Measurements from ENCODE around the gene YY1.
"Not testable (repeated sequence)": the region's sequence is repeated elsewhere in the genome, so short reads cannot be mapped to it uniquely, and the experiment has no call there.

Gene YY1

GRCh38 chr14:100285021-100285912 lies 46.3 kb downstream of the YY1 start:
- DNase-seq, result peak; percentile 64 to 67

- DNase-seq, result no peak
These were observed 47.0 kb downstream of the YY1 start for GRCh38 chr14:100285913-100286400.

DNA sequence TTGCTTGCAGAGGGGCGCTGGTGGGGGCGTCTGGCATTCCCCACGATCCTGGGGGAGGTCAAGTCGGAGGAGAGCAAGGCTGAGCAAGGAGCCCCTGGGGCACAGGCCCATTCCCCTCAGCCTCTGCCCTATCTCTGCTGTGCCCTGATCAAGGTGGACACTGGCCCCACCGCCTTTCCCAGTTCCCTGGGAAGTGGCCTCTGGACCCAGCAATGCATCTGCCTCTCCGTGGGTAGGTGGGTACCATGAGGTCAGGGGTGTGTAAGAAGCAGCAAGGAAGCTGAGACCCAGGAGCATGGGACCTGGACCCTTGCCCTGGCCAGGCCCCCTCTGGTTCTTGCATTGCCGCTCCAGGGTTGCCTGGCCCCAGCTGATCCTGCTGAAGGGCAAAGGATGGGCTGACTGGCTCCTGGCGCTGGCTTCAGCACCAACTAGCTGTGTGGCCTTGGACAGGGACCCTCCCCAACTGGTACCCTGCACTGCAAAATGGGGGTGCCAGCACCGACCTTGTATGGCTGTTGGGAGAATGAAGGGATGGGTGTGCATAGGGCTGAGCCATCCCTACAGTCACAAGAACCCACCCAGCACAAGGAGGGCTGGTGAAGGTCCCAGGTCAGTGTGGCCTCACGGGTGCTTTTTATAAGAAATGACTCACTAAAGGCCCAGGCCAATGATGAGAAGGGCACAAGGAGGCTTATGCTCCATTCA lies 47.7 kb downstream of the YY1 start:
- no peak for DNase-seq

DNA sequence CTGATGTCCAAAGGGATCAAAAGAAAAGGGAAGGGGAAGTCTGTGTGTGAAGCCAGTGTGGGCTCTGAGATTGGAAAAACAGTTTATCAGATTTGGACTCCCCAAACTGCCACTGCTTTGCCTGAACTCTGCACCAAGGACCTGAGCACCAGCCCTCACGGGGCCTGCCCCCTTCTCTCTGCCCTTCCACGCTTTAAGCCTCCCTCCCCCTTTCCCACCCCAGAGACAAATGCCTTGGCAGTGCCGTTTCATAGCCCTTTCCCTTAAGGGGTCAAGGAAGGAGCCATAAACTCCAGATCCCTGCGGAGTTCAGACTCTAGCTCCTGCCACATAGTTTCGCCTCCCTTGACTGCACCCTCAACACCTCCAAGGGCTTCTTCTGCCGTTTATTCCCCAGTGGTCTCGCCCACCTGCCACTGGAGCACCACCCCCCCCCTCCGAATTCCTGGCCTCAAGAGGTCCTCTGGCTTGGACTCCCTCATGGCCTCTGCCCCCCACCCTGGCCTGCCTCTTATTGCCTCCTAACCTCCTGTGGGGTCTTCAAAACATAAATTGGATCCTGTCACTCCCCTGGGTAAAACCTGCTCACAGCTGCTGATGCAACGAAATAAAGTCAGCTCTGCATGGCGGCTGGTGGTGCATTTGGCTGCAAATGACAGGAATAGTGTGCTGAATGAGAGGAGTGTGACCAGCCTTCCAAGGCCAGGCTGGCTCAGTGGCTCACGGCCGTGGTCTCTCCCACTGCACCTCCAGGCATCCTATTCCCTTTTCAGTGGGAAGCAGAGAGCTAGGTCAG lies 48.5 kb downstream of the YY1 start:
- DNase-seq, result no peak

- not testable (repeated sequence) for DNase-seq
These were observed 49.0 kb downstream of the YY1 start for GRCh38 chr14:100287998-100288295.

- no peak for DNase-seq
These were observed 49.6 kb downstream of the YY1 start for GRCh38 chr14:100288382-100289185.

GRCh38 chr14:100289916-100290606 lies 51.1 kb downstream of the YY1 start:
- no peak for DNase-seq

DNA sequence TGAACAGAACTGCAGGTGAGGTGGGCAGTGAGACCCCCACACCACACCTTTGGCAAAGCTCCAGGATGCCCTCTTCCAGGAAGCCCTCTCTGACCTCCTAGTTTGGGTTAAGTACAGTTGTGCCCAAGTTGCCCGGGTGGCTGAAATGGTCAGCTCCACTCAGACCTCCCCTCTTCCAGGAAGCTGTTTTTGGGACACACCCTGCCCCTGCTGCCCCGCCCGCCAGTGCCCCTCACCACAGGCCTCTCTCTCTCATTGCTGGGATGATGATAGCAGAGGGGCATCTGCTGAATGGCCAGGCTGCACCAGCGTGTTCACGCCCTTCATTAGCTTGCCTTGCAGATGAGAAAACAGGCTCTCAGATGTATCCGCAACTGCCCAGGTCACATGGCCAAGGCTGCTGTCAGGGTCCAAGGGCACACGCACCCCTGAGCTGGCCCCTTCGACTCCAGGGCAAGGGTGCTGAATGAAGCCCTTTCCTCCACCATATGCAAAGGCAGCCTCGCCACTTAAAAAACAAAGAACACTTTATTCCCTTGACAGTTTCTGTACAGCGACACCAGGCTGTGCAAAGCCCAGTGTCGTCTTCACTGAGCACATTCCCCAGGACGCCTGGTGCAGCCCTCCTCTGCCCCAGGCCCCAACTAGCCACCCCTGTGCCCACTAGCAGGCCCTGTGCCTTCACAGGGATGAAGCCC lies 51.8 kb downstream of the YY1 start:
- no peak for DNase-seq

DNA sequence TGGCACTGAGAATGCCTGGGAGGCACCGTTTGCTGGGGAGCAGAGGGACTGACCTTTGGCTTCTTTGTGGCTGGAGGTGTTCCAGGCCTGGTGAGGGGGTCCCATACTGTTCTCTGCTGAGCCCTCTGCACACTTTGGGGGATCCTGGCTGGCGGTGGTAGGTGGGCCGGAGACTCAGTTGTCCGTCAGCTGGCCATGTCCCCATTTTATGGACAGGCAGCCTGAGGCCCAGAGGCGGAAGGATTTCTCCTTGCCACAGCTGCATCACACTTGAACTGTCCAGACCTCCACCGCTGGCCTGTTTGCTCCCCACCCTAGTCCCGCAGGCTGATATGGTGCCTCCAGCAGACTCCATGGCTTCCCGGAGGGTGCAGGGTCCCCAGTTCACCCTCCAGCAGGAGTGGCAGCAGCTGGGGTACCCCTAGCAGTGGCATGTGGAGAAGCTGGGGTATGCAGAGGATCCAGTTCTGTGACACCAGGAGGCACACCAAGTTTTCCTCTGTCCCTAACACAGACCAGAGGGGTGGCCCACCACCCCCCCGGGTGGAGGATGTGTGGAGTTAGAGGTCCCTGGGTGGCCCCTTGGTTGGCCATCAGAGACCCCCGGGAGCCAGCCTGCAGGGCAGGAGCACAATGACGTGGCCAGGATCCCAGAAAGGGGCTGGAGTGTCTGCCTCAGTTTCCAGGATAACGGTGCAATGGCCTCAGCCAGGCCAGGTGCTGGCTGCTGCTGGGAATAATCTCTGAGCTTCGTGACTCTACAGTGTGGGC lies 52.5 kb downstream of the YY1 start:
- DNase-seq, result no peak

DNA sequence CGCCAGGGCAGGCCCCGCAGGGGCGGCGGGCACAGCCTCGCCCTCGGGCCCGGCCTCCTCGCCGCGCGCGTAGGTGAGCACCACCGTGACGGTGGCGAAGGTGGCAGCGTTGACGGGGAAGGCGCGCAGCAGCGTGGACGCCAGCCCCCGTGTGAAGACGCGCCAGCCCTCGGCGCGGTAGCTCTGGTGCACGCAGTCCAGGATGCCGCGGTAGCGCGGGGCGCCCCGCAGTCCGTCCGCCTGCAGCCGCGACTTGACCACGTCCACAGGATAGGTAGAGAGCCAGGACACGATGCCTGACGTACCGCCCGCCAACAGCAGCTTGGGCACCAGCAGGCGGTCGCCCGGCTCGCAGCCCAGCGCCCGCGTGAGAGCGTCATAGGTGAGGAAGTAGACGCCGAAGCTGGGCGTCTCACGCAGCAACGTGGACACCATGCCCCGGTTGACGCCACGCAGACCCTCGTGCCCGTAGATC lies 53.4 kb downstream of the YY1 start:
- no peak for DNase-seq

DNA sequence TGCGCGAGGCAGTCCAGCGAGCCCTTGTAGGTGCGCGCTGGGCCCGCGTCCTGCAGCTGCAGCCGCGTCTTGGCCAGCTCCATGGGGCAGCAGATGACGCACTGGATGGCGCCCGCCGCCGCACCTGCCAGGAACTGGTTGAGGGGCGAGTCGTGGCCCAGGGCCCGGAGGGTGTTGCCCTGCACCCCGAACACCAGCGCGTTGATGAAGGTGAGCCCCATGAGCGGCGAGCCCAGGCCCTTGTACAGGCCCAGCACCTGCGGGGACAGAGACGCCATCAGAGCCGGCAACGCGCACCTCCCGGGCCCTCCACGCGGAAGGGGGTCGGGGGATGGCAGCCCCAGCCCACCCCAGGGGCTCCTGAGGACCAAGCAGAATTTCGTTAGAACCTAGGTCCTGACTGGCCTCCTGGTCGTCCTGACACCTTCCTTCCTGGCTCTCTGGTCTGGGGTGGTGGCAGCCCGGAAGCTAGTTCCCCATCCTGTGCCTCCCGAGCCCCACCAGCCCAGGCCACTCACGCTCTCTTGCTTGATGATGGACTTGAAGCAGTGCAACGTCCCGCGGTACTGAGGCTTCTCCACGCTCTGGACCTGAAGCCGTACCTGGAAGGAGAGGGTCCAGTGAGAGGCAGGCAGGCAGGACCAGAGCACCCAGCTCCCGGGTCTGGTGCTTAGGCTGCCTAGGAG lies 54.0 kb downstream of the YY1 start:
- DNase-seq, result no peak

- no peak for DNase-seq
These were observed 54.7 kb downstream of the YY1 start for GRCh38 chr14:100293497-100294212.

DNA sequence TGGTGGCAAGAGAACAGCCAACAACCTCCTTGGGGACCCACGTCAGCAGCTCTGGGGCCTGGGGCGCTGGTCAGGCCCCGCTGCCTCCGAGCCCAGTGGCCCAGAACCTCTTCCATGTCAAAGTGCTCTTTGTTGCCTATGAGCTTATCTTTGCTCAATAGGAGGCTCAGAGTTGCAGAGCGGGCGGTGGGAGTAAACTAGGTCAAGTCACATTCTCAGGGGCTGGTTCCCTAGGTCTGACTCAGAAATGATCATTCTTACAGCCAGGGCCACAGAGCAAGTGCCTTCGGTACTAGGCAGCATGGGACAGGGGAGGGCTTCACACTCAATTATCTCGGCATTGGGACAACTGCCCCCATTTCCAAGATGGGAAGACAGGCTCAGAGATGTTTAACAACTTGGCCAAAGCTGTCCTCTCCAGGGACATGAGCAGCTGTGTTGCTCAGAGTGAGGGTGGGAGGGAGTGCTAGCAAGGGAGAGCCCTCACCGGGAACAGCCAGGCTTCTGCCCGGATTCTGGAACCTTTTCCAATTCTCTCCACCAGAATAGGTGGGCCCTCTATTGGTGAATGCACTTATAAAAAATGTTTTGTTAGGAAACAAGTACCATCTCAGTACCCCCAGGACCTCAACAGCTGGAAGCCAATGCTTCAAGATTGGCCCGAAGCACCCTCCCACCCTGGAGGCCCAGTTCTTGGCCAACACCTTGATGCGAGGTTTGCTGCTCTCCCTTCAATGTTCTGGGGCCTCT lies 55.4 kb downstream of the YY1 start:
- no peak for DNase-seq

- no peak for DNase-seq
These were observed 56.0 kb downstream of the YY1 start for GRCh38 chr14:100294963-100295330.

DNA sequence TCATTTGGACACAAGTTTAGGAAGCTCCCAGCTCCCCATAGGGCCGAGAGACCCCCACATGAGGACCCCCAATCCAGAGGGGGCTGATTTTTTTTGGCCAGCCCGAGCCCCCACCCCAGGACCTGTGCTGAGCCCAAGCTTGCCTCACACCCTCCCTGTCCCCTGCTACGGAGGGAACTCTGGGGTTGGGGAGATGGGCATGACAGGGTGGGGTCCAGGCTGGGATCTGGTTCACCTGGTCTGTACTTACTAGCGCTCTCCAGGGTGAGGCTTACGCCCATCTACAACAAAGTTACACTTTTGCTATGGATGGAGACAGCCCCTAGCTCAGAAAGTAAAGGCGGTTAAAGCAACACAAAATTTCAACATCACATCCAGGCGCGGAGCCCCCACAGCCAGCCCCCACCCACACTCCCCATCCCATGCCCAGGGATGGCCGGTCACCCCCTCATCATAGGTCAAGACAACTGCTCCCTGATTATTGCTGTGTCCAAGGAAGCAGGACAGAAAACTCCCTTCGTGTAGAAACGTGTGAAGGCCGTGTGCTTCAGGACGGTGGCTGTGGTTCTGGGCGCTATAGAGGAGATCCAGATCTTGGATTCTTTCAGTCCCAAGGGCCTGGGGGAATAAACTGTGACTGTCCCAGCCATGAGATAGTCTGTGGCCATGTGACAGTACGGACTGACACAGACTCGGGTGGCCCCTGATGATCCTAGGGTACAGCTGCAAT lies 56.6 kb downstream of the YY1 start:
- DNase-seq, result no peak

DNA sequence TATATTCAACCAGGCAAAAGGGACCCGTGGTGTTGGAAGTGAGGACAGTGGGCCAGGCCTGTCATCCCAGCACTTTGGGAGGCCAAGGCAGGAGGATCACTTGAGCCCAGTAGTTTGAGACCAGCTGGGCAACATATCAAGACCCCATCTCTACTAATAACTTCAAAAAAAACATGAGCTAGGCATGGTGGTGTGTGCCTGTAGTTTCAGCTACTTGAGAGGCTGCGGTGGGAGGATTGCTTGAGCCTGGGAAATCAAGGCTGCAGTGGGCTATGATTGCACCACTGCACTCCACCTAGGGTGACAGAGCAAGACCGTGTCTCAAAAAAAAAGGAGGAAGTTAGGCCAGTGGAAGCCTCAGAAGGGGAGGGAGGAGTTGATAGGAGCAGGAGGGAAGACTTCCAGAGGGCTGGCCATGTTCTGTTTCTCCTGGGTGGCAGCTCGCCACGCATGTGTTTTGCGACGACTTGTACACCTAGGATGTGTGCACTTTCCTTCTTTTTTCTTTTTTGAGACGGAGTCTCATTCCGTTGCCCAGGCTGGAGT lies 57.2 kb downstream of the YY1 start:
- no peak for DNase-seq

DNA sequence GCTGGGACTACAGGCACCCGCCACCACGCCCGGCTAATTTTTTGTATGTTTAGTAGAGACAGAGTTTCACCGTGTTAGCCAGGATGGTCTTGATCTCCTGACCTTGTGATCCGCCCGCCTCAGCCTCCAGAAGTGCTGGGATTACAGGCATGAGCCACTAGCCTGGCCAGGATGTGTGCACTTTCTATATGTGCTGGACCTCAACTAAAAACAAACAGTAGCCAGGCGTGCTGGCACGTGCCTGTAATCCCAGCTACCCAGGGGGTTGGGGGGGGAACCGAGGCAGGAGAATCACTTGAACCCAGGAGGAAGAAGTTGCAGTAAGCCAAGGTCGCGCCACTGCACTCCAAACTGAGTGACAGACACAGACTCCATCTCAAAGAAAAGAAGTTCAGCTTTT lies 57.8 kb downstream of the YY1 start:
- DNase-seq, result not testable (repeated sequence)
